Osteocyte (in vitro differentiated cells): ENCODE measurements around the gene RAB27A. TPM values are rescaled to one million over a fixed set of nuclear protein-coding genes. Genes with fewer than 3 reads are reported as not detected.

Experiments used
- DNase-seq: peaks from one replicate; pipeline ENCODE4 v3.0.0; 2021; ENCODE audit warnings: mixed read lengths; ENCODE audit not compliant: unreplicated experiment; ENCODE audit errors: extremely low spot score
- H3K27ac Mint-ChIP-seq: one replicate; pipeline ENCODE4 v1.8.0; 2021; ENCODE audit warnings: mild to moderate bottlenecking, mixed read lengths; ENCODE audit not compliant: unreplicated experiment
- H3K27me3 Mint-ChIP-seq: one replicate; pipeline ENCODE4 v1.8.0; 2021; ENCODE audit warnings: mixed read lengths; ENCODE audit not compliant: unreplicated experiment
- H3K36me3 Mint-ChIP-seq: one replicate; pipeline ENCODE4 v1.8.0; 2021; ENCODE audit warnings: mixed read lengths; ENCODE audit not compliant: unreplicated experiment
- H3K4me1 Mint-ChIP-seq: one replicate; pipeline ENCODE4 v1.8.0; 2021; ENCODE audit warnings: mixed read lengths; ENCODE audit not compliant: unreplicated experiment
- H3K4me3 Mint-ChIP-seq: one replicate; pipeline ENCODE4 v1.8.0; 2021; ENCODE audit warnings: mild to moderate bottlenecking, moderate library complexity, mixed read lengths; ENCODE audit not compliant: unreplicated experiment
- H3K9me3 Mint-ChIP-seq: one replicate; pipeline ENCODE4 v1.8.0; 2021; ENCODE audit warnings: mixed read lengths; ENCODE audit not compliant: unreplicated experiment
- CTCF ChIP-seq: fragments of 200-600 bp; sonication (generic); IDR thresholded peaks from 2 replicates; pipeline ENCODE4 v1.5.0; 2021; ENCODE audit warnings: antibody characterized with exemption, mild to moderate bottlenecking, moderate library complexity
- total RNA-seq: library from RNA; stranded (reverse); gene quantifications from 2 replicates; pipeline ENCODE4 v1.2.1, GENCODE V29; 2021

RAB27A gene
- total RNA-seq, 1 donor from 2014 or later = 12.4 TPM

DNA sequence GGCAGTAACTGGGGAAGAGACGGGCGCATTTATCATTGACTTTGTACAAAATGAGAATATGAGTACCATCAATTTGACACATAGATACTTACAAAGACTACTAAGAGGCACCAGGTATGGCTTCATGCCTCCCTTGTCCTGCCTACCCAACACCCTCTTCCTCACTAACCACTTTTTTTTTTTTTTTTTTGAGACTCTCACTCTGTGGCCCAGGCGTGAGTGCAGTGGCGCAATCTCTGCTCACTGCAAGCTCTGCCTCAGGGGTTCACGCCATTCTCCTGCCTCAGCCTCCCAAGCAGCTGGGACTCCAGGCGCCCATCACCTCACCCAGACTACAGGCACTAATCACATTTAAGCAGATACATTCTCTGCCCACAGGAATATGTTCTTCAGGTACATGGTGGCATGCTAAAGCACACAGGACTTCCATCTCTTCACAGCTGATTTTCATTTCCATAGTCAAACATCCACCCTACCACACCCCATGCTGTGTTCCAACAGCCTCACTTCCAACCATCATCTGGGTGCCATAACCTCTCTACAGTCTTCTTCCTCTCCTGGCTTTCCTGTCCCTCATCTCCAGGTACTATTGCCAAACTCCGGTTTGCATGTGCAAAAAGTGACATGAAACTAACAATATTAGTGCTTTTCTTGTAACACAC, 41.7 kb downstream of the RAB27A start:
- Mint-ChIP-seq H3K27me3 (no peaks in the 10 kb centered on the region), H3K4me1 (no peaks in the 10 kb centered on the region), H3K4me3 (no peak overlapping the region), H3K27ac (no peak overlapping the region), H3K9me3 (no peaks in the 10 kb centered on the region), H3K36me3 (peaks cover 2% of the 10 kb centered on the region)
- DNase-seq = no peak
- TF ChIP-seq CTCF = no peak

- peaks cover 2% of the 10 kb centered on the region for H3K36me3 Mint-ChIP-seq
- no peak overlapping the region for H3K27ac Mint-ChIP-seq
- no peaks in the 10 kb centered on the region for H3K27me3 Mint-ChIP-seq
- H3K4me3 Mint-ChIP-seq = no peak overlapping the region
- H3K4me1 Mint-ChIP-seq = no peaks in the 10 kb centered on the region
- H3K9me3 Mint-ChIP-seq = no peaks in the 10 kb centered on the region
- no peak for DNase-seq
- no peak for TF ChIP-seq CTCF
Measured at GRCh38 chr15:55247311-55247710, 42.3 kb downstream of the RAB27A start.

- Mint-ChIP-seq H3K4me3 (no peak overlapping the region), H3K36me3 (peaks cover 2% of the 10 kb centered on the region), H3K27ac (no peak overlapping the region), H3K9me3 (no peaks in the 10 kb centered on the region), H3K27me3 (no peaks in the 10 kb centered on the region), H3K4me1 (peaks cover 4% of the 10 kb centered on the region)
- TF ChIP-seq CTCF = no peak
- DNase-seq = no peak
Measured at GRCh38 chr15:55246567-55246966, 43.0 kb downstream of the RAB27A start.

DNA sequence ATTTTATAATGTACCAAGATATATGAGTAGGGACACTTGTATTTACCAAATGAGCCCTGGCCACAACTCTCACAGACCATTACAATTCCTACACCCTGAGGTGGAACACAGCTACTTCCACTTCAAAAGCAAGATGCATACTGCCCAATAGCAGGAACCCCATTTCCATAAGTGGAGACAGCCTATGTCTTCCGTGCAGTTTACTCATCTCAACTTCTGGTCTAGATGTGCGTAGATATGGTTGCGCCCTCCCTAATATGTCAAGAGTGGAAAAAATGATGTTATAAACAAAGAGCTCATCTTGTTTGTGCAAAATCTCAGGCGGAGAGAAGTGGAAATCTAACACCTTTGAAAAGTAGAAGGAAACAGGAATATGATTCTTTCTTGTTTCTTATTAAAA, 44.6 kb downstream of the RAB27A start:
- H3K9me3 Mint-ChIP-seq = no peaks in the 10 kb centered on the region
- DNase-seq = no peak
- H3K27me3 Mint-ChIP-seq = no peaks in the 10 kb centered on the region
- H3K4me3 Mint-ChIP-seq = no peak overlapping the region
- peaks cover 2% of the 10 kb centered on the region for H3K36me3 Mint-ChIP-seq
- no peak for TF ChIP-seq CTCF
- H3K4me1 Mint-ChIP-seq = peaks cover 4% of the 10 kb centered on the region
- H3K27ac Mint-ChIP-seq = no peak overlapping the region

GRCh38 chr15:55241891-55242290, 47.7 kb downstream of the RAB27A start:
- H3K9me3 Mint-ChIP-seq = no peaks in the 10 kb centered on the region
- H3K36me3 Mint-ChIP-seq = no peaks in the 10 kb centered on the region
- peaks cover 4% of the 10 kb centered on the region for H3K4me1 Mint-ChIP-seq
- no peak overlapping the region for H3K27ac Mint-ChIP-seq
- H3K4me3 Mint-ChIP-seq = no peak overlapping the region
- H3K27me3 Mint-ChIP-seq = no peaks in the 10 kb centered on the region
- DNase-seq = no peak
- TF ChIP-seq CTCF = no peak
